VCaP (cell line): ENCODE data around the gene EBP.
"Not testable (repeated sequence)": the region's sequence is repeated elsewhere in the genome, so short reads cannot be mapped to it uniquely, and the experiment has no call there.

Source experiments
- H3K27ac ChIP-seq: fragments of 450-650 bp; 2 replicates; pipeline ENCODE4 v1.5.1; 2017
- TF ChIP-seq, protein P1 (sequence below): fragments of 450-650 bp; conservative IDR thresholded peaks from 2 replicates; pipeline ENCODE4 v1.5.1; 2017; ENCODE audit warnings: mild to moderate bottlenecking, moderate library complexity

The EBP gene

GRCh38 chrX:48514868-48515460 lies 6.6 kb upstream of the EBP start:
- no peak overlapping the region for H3K27ac ChIP-seq
- TF ChIP-seq, protein P1, sequence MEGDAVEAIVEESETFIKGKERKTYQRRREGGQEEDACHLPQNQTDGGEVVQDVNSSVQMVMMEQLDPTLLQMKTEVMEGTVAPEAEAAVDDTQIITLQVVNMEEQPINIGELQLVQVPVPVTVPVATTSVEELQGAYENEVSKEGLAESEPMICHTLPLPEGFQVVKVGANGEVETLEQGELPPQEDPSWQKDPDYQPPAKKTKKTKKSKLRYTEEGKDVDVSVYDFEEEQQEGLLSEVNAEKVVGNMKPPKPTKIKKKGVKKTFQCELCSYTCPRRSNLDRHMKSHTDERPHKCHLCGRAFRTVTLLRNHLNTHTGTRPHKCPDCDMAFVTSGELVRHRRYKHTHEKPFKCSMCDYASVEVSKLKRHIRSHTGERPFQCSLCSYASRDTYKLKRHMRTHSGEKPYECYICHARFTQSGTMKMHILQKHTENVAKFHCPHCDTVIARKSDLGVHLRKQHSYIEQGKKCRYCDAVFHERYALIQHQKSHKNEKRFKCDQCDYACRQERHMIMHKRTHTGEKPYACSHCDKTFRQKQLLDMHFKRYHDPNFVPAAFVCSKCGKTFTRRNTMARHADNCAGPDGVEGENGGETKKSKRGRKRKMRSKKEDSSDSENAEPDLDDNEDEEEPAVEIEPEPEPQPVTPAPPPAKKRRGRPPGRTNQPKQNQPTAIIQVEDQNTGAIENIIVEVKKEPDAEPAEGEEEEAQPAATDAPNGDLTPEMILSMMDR = no peak

GRCh38 chrX:48515842-48516241 lies 5.8 kb upstream of the EBP start:
- no peak overlapping the region for H3K27ac ChIP-seq
- TF ChIP-seq, protein P1 = no peak

DNA sequence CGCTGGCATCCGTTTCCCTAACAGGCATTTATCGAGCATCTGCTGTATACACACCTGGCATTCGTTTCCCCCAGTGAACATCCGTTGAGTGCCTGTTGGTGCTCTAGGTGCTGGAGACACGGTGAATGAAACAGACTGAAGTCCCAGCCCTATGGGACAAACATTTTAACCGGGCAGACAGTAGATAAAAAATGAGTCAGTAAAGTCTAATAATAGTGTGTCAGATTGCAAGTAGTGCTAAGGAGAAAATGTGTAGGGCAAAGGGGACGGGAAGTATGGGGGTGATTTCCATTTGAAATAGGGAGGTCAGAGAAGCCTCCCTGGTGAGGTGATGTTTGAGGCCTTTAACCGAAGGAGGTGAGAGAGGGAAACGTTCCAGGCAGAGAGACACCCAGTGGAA lies 5.3 kb upstream of the EBP start:
- TF ChIP-seq, protein P1 = no peak
- no peak overlapping the region for H3K27ac ChIP-seq

GRCh38 chrX:48516987-48517386 lies 4.6 kb upstream of the EBP start:
- H3K27ac ChIP-seq = no peak overlapping the region
- TF ChIP-seq, protein P1 = no peak

DNA sequence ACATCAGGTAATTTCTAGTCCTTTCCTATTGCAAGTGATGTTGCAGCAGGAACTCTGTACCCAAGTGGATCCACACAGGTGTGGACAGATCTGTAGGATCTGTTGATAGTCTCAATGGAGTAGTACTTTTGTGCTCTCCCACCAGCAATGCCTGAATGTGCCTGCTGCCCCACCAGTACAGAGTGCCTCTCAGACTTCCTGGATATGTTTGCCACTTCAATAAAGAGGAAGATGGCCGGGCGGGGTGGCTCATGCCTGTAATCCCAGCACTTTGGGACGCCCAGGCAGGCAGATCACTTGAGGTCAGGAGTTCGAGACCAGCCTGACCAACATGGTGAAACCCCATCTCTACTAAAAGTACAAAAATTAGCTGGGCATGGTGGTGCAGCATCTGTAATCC lies 2.1 kb upstream of the EBP start:
- H3K27ac ChIP-seq = not testable (repeated sequence)

DNA sequence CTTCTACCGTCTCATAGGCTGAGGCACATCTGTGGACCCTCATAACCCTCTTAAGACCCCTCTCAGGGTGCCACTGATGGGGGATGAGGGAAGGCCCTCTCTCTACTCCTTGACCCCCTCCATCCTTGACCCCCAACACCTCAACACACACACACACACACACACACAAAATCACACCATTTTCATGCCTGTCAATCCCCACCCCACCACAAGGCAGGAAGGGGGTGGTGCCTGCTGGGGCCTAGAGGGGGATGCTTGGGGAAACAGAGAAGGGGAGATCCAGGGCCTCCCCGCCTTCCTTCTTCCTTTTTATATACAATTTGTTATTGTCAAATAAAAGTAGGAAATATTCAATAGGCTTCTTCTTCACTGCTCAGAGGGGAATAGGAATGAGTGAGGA lies 1.2 kb upstream of the EBP start:
- no peak overlapping the region; the same call in 1 of the 2 replicates for H3K27ac ChIP-seq
- TF ChIP-seq, protein P1 = no peak

- peak overlapping the region; percentile 62 for H3K27ac ChIP-seq
- TF ChIP-seq, protein P1 = no peak
These were observed 644 bp upstream of the EBP start for GRCh38 chrX:48520976-48521352.

DNA sequence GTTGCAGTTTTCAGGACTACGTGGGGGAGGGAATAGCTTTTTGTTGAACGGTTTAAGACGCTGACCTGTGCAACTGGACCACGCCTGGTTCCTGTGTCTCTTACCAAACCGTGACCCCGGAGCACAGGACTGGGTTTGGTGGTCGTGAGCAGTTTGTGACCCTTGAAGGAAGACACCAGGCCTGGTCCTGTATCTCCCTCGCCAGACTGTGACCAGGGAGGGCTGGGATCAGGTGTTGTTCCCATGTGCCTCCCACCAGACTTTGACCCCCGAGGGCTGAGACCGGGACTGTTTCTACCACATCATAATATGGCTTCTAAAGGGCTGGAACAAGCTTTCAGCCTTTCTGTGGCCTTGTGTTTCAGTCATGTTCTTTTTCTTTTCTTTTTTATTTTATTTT lies 683 bp downstream of the EBP start:
- TF ChIP-seq, protein P1 = no peak

More for the DNA sequence above, 683 bp downstream of the EBP start:
- H3K27ac ChIP-seq = peak overlapping the region; percentile 62
